Heart left ventricle (tissue), 13 donors: ENCODE data around the gene PACSIN2.

ENCODE experiments used
- POLR2A ChIP-seq, 2 donors: fragments of 450-650 bp; IDR thresholded peaks; one replicate each; pipeline ENCODE4 v1.6.1; 2017; ENCODE audit warnings: antibody characterized with exemption in 2 of 2, mild to moderate bottlenecking in 2 of 2, moderate library complexity in 2 of 2
- TF ChIP-seq, protein P1 (sequence below), 12 donors: fragments of 200-600 bp; sonication (generic) in 4 of 12; IDR thresholded peaks; one replicate each; pipeline versions ENCODE4 v1.5.0 to v1.8.0; 2018 to 2022; ENCODE audit warnings: antibody characterized with exemption in 12 of 12, mild to moderate bottlenecking in 5 of 12
- donor health status: ischemic (EF 13 %, LVEDD 7.1; RV severe dilation, severe dysfunction).
- donor health status: DM: no; HTN: yes; CAD: no.
- donor health status: DM: no; HTN: no; CAD: no.
- donor health status: ischemic (EF 25% LVEDD 6.9; RV normal size, moderate dysfunction).
- donor health status: ischemic (EF 25% LVEDD 5.7; RV mildly dilated, moderate dysfunction).
- donor health status: ischemic (EF 35%, LVEDD 5.7; RV mildly dilated, moderate dysfunction).
- donor health status: nonischemic (EF 11% LVEDD 7.7; RV severe dilation, severe dysfunction).
- donor health status: DM: yes; HTN: yes; CAD: no.
- donor health status: PGD.
- donor health status: ischemic (EF 29% LVEDD 5.4; RV normal size, mild dysfunction).
- donor health status: nonischemic (EF 23%, LVEDD 6.1; RV moderate dilation, normal function).

- TF ChIP-seq, protein P1, sequence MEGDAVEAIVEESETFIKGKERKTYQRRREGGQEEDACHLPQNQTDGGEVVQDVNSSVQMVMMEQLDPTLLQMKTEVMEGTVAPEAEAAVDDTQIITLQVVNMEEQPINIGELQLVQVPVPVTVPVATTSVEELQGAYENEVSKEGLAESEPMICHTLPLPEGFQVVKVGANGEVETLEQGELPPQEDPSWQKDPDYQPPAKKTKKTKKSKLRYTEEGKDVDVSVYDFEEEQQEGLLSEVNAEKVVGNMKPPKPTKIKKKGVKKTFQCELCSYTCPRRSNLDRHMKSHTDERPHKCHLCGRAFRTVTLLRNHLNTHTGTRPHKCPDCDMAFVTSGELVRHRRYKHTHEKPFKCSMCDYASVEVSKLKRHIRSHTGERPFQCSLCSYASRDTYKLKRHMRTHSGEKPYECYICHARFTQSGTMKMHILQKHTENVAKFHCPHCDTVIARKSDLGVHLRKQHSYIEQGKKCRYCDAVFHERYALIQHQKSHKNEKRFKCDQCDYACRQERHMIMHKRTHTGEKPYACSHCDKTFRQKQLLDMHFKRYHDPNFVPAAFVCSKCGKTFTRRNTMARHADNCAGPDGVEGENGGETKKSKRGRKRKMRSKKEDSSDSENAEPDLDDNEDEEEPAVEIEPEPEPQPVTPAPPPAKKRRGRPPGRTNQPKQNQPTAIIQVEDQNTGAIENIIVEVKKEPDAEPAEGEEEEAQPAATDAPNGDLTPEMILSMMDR (IDR thresholded peaks at IDR 0.05) = no peak
- TF ChIP-seq POLR2A (IDR thresholded peaks at IDR 0.05) = no peak
Measured at GRCh38 chr22:42996646-42997365, 18.1 kb downstream of the PACSIN2 start.
